Activated naive CD4-positive, alpha-beta T cell treated with anti-CD3 and anti-CD28 coated beads, Interleukin-2, amount 50 U/mL, for 72 hours (primary cell): ENCODE results near the gene AK2. TPM values are rescaled to one million over a fixed set of nuclear protein-coding genes. Genes with fewer than 3 reads are reported as not detected.
"Not testable (repeated sequence)": the region's sequence is repeated elsewhere in the genome, so short reads cannot be mapped to it uniquely, and the experiment has no call there.

Experiments
- ATAC-seq, 2 donors: fragments of 150-1000 bp; cut with Tn5 transposase; 2 replicates each; pipeline ENCODE4 v1.10.0; 2021; ENCODE audit warnings: mild to moderate bottlenecking in 2 of 2, moderate library complexity in 2 of 2
- DNase-seq, 2 donors: peaks; one replicate each; pipeline ENCODE4 v3.0.0; 2021 to 2022; ENCODE audit warnings: low spot score in 2 of 2
- H3K27ac Mint-ChIP-seq, 2 donors: one replicate each; pipeline ENCODE4 v1.8.0; 2022; ENCODE audit warnings: mild to moderate bottlenecking in 2 of 2, mixed read lengths in 2 of 2
- H3K36me3 Mint-ChIP-seq, 2 donors: one replicate each; pipeline ENCODE4 v1.8.0; 2022; ENCODE audit warnings: mixed read lengths in 2 of 2
- H3K9me3 Mint-ChIP-seq, 2 donors: one replicate each; pipeline ENCODE4 v1.8.0; 2022; ENCODE audit warnings: mixed read lengths in 2 of 2
- total RNA-seq, 2 donors: library from RNA; stranded (reverse); gene quantifications; one replicate each; pipeline ENCODE4 v1.2.3, GENCODE V29; 2022

Gene AK2
- total RNA-seq, 2 donors from 2014 or later, result 257 to 425 TPM

DNA sequence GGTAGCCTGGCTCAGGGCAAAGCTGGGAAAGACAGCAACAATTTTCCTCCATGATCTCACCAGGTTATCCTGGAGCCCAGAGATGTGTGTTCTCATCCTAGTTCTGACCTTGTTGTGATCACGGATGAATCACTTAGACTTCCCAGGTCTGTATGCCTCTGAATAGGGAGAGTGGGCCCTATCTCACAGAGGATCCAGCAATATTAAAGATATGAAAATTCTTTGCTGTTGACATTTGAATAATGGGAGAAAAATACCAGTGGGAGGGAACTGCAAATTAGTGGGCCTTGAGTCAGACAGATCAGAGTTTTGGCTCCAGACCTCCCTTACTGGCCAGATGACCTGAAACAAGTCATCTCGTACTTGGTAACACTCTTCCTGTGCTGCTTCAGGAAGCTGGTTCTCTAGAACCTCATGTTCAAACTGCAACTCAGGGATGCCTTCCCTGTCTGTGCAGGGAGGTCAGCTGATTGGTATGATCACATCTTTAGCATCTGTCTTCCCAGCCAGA, 39.2 kb downstream of the AK2 start:
- no peaks in the 10 kb centered on the region for H3K36me3 Mint-ChIP-seq
- H3K27ac Mint-ChIP-seq, result peak overlapping the region; percentile 19 to 37
- no peaks in the 10 kb centered on the region for H3K9me3 Mint-ChIP-seq
- ATAC-seq (peak in 1 of 2 donors; percentile 1), DNase-seq (no peak)

DNA sequence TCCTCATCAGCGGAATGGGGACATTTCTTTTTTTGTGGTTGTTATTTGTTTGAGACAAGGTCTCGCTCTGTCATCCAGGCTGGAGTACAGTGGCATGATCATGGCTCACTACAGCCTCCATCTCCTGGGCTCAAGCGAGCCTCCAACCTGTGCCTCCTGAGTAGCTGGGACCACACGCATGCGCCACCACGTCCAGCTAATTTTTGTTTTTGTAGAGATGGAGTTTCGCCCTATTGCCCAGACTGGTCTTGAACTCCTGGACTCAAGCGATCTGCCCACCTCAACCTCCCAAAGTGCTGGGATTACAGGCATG, 43.4 kb downstream of the AK2 start:
- not testable (repeated sequence) for ATAC-seq, H3K36me3 Mint-ChIP-seq, H3K9me3 Mint-ChIP-seq, DNase-seq
- H3K27ac Mint-ChIP-seq, result peak overlapping the region; percentile 57 to 70

DNA sequence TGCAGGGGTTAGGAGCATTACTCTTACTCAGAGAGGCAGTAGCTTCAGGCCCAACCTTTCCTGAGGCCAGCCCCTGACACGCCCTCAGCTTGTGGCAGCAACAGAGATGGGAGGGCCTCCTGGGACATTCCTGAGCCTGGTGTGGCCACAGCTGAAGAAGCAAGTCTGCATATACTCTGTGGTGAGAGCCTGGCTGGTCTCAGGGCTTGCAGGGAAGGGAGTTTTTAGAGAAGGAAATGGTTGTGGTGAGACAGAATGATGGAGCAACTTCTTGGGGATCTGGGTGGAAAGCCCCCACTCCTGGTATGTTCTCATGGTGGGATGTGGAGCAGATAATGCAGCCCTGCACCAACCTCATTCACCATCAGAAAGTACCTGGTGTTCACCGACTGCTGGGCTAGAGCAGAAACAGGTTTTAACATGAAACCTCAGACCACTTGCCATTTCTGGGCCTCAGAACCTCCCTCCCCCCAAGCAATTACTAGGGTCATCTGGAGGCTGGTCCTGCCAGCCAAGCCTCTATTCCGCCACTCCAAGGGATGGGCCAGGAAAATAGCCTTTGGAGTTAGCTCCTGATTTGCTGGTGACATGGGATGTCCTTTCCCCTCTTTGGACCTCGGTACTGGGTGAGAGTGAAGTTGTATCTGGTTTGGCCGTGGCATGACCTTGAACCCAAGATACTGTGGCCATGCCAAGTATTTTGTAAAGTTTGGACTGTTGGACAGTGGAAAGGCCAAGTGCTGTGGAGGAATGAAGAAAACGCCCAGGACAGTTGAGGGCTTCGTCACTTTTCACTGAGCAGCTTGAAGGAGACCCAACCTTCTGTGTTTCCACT, 44.0 kb downstream of the AK2 start:
- ATAC-seq, result peak; percentile 82 to 92
- Mint-ChIP-seq H3K9me3 (no peaks in the 10 kb centered on the region), H3K27ac (peak overlapping the region; percentile 70 to 79), H3K36me3 (peaks cover 0 to 5% of the 10 kb centered on the region in 2 donors)
- peak; percentile 45 to 88 for DNase-seq

DNA sequence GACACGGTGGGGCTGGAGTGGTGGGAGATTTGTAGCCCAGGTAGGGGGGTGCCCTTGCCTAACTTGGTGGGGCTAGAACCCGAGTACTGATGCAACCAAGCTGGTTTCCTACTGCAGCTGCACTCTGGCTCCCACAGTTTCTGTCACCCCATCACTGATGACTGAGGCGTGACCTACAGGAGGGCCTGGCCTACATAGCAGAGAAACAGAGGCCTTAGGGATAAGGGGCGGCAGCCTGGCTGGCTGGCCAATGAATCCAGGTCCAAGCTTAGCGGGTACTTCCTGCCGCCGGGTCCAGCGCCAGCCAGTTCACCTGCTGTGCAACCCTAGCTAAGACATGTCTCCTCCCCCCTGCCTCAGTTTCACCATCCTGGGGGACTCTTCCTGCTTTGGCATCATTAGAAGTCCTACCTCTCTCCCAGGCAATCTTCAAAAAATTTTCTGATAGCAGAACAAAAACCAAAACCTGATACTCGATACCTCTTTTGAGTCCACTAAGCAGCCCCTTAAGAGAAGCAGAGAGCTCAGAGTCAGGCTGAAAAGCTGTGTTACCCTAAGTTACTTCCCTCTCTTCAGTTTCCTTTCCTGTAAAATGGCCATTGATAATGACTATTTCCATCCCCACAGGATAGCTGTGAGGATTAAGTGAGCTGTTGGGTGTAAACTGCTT, 44.7 kb downstream of the AK2 start:
- H3K36me3 Mint-ChIP-seq, result peaks cover 0 to 5% of the 10 kb centered on the region in 2 donors
- no peaks in the 10 kb centered on the region for H3K9me3 Mint-ChIP-seq
- H3K27ac Mint-ChIP-seq, result peak overlapping the region; percentile 70 to 79
- no peak for DNase-seq
- ATAC-seq, result no peak

DNA sequence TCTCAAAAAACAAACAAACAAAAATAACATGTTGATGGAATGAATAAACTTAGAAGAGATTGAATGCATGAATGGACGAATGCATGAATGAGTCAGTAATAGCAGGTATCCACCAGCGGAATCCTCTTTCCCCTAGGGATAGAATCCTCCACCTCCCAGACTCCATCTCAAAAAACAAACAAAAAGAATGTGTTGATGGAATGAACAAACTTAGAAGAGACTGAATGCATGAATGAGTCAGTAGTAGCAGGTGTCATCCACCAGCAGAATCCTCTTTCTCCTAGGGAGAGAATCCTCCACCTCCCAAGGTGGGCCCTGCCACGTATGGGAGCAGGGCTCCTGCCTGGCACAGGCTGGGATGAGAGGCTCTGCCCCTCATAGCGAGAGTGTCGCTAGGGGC, 45.3 kb downstream of the AK2 start:
- Mint-ChIP-seq H3K9me3 (no peaks in the 10 kb centered on the region), H3K36me3 (peaks cover 0 to 5% of the 10 kb centered on the region in 2 donors), H3K27ac (peak overlapping the region in 1 of 2 donors; percentile 70)
- ATAC-seq (no peak), DNase-seq (no peak)

DNA sequence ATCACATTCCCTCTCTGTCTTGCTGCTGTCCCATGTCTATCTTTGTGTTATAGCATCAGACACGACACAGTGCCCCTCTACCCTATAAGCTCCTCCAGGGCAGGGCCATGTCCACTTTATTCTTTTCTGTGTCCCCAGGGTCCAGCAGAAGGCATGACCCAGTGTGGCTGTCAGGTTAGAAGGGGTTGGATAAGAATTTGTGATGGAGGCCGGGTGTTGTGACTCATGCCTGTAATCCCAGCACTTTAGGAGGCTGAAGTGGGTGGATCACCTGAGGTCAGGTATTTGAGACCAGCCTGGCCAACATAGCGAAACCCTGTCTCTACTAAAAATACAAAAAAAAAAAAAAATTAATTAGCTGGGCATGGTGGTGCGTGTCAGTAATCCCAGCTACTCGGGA, 45.8 kb downstream of the AK2 start:
- Mint-ChIP-seq H3K9me3 (no peaks in the 10 kb centered on the region), H3K36me3 (peaks cover 0 to 5% of the 10 kb centered on the region in 2 donors), H3K27ac (peak overlapping the region in 1 of 2 donors; percentile 90)
- DNase-seq (no peak), ATAC-seq (no peak)

DNA sequence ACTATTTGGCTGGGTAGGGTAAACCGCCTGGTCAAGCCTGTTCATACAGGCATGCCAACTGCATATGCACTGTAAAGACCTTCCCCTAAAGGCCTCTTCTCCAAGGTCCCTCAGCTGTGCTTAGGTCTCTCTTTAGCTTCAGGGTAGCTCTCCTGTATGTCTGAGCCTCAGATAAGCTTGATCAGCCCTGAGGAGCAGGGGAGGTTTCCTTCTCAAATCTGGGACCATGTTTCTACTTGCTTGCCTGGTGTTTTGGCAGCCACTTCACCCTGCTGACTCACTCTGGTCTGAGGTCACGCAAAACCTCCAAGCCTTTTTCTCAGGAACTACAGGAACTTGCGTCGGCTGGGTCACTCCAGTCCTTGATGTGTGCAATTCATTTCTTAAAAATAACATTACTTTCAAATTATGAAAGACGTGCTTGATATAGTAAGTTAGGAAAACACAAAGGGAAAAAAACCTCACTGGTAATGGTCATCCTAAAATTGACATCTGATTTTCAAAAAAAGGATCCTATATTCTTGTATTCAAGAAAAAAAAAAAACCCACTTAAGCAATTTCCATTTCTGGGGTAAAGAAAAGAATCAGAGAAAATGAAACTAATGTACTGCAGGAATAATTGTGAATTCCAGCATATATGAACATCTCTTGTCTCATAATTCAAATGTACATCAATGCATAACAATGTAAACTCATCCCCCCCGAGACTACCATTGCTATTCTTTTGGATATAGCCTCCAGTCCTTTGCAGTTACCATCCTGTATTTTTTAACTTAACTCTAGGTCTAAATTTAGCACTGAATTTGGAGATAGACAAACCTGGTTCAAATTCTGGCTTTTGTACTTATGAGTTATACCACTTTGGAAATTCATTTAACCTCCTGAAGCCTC, 47.3 kb downstream of the AK2 start:
- peak; percentile 31 to 64 for DNase-seq
- peak; percentile 33 to 44 for ATAC-seq

DNA sequence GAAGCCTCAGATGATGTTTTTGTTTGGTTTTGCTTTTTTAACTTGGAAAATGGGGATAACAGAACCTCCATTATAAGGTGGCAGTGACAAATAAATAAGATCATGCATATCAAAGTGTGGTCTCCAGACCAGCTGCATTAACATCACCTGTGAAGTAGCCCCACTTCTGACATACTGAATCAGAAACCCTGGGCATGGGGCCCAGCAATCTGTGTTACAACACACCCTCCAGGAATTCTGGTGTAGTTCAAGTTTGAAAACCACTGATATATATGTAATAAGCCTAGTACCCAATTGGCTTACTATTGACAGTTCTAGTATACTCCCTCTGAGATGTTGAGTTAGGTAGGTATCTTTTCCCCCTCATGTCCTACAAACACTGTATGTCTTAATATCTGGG, 48.0 kb downstream of the AK2 start:
- H3K36me3 Mint-ChIP-seq, result peaks cover 0 to 5% of the 10 kb centered on the region in 2 donors
- DNase-seq (no peak), ATAC-seq (no peak)
- no peaks in the 10 kb centered on the region for H3K9me3 Mint-ChIP-seq
- H3K27ac Mint-ChIP-seq, result peak overlapping the region; percentile 72 to 88

More for the DNA sequence above, 47.3 kb downstream of the AK2 start:
- H3K9me3 Mint-ChIP-seq, result no peaks in the 10 kb centered on the region
- peaks cover 0 to 5% of the 10 kb centered on the region in 2 donors for H3K36me3 Mint-ChIP-seq
- H3K27ac Mint-ChIP-seq, result peak overlapping the region; percentile 72 to 88

DNA sequence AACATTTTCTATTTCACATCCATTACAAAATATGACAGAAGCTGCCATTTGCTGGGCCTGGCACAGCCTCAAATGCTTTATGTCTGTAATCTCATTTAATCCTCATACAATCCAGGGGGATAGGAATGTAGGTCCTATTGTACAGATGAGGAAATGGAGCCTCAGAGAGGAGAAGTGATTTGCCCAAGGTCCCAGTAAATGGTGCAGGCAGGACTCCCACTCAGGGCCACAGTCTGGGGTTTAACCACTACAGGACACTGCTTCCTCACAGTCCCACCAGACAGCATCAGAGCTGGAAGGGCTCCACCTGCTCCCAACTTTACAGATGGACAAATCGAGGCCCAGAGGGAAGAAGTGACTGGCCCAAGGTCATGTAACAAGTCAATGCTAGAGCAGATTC, 51.5 kb downstream of the AK2 start:
- H3K27ac Mint-ChIP-seq, result no peak overlapping the region
- peaks cover 6 to 10% of the 10 kb centered on the region in 2 donors for H3K36me3 Mint-ChIP-seq
- H3K9me3 Mint-ChIP-seq, result peaks cover 0 to 4% of the 10 kb centered on the region in 2 donors
- ATAC-seq, result no peak
- no peak for DNase-seq

DNA sequence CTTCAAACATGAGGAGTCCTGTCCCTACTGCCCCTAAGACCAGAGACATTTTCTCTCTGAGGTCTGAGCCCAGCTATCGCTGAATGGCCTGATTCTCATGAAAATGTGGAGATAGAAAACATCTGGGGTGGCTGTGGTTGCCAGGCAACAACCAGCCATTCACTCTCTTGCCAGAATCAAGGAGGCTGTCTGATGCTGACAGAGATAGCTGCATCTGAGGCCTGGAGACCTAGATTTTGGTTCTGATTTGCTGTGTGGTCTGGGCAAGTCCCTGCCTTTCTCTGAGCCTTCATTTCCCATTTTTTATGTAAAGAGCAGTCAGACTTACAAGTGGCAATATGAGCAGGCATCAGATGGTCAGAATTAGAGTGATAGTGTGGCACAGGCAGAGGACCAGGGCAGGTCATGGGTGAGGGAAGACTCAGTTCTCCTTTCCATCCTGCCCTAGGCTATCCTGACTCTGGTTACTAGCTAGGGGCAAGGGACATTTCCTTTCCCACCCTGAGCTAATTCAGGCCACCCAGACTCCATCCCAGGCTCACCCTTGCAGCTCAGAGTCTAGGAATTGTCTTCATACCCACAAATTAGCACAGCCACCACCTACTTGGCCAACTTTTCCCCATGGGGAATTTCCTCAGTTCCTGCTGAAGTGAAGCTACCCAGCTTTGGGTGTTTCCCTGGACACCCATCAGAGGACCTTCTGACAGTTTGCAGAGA, 52.1 kb downstream of the AK2 start:
- DNase-seq, result no peak
- peak; percentile 21 to 33 for ATAC-seq
- peaks cover 0 to 4% of the 10 kb centered on the region in 2 donors for H3K9me3 Mint-ChIP-seq
- H3K27ac Mint-ChIP-seq, result peak overlapping the region; percentile 61 to 68
- peaks cover 6 to 10% of the 10 kb centered on the region in 2 donors for H3K36me3 Mint-ChIP-seq

DNA sequence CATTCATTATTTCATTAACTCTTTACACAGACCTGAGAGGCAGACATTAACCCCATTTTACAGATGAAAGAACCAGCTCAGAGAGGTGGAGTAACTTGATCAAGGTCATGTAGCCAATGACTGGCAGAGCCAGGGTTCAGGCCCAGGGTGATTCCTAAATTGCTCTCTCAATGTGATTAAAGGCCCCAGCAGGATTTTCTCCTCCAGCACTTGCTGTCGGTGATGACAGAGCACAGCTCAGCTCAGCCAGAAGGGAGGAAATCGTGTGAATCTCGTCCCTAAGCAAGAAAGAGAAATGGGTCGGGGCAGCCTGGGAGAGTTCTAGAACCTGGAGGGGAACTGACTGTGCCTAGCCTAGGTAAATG, 52.6 kb downstream of the AK2 start:
- peak overlapping the region; percentile 61 to 77 for H3K27ac Mint-ChIP-seq
- H3K36me3 Mint-ChIP-seq, result peaks cover 6 to 8% of the 10 kb centered on the region in 2 donors
- ATAC-seq (no peak), DNase-seq (no peak)
- peaks cover 0 to 4% of the 10 kb centered on the region in 2 donors for H3K9me3 Mint-ChIP-seq

DNA sequence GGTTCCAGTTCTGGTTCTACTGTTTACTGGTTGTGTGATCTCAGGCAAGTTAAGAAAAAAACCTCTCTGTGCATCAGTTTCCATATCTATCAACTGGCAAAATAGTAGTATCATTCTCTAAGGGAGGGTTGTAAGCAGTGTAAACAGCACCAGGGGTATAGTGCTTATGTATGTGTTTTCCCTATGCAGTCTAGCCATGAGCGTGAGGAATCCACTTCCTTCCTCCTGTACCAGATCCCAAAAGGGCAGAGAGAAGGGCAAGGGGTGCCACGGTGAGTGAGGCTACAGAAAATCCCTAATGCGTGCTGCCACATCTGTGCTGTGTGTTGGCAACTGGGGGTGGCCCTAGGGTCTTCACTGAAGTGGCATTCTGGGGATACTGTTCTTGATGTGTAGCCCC, 53.7 kb downstream of the AK2 start:
- DNase-seq (no peak), ATAC-seq (no peak)
- Mint-ChIP-seq H3K36me3 (peaks cover 6% of the 10 kb centered on the region in 2 donors), H3K9me3 (peaks cover 0 to 4% of the 10 kb centered on the region in 2 donors), H3K27ac (no peak overlapping the region)

DNA sequence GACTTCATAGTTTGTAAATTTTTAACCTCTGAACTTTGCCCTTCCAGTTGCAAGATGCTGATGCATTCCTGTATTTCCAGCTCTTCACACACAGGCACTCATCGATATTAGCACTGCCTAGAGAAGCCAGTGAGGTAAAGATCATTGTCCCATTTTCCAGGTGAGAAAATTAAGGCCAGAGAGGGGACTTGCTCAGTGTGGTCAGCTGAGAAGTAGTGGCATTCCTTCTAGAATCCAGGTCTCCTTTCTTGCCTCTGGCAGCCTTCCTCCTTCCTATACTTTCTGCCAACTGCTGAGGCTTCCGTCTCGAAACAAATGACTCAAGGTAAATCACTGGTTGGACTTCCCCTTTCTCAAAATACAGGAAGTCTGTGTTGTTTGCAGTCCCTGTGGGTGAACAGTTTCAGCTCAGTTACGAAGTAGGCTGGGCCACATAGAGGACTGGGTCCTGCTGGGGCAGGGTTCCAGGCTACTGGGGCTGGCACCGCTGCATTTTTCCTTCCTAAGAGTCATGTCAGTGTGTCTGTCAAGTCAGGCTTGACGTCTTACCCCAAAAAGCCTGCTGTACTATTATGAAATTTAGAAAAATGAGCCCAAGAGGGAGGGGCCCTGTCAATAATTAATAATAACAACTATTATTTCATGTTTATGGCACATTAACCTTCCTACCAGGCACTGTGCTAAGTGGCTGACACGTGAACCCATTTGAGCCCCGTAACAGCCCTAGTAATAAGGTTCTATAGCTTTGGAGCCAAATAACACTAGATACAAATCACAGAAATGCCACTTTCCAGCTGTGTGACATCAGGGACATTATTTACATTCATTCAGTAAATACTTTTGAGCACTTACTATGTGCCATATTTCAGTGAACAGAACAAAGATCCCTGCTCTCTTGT, 55.4 kb downstream of the AK2 start:
- ATAC-seq, result peak; percentile 96
- peak; percentile 55 to 79 for DNase-seq
- Mint-ChIP-seq H3K27ac (peak overlapping the region; percentile 56 to 86), H3K36me3 (peaks cover 6% of the 10 kb centered on the region in 2 donors), H3K9me3 (peaks cover 0 to 4% of the 10 kb centered on the region in 2 donors)

DNA sequence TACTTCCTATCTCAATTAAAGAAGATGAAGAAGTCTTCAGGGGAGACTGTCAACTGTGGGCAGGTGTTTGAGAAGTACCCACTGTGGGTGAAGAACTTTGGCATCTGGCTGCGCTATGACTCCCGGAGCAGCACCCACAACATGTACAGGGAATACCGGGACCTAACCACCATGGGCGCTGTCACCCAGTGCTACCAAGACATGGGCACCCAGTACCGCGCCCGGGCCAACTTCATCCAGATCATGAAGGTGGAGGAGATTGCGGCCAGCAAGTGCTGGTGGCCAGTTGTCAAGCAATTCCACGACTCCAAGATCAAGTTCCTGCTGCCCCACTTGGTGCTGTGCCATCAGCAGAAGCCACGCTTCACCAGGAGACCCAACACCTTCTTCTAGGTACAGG, 56.6 kb downstream of the AK2 start:
- H3K9me3 Mint-ChIP-seq, result peaks cover 0 to 4% of the 10 kb centered on the region in 2 donors
- ATAC-seq, result no peak
- no peak for DNase-seq
- H3K36me3 Mint-ChIP-seq, result peaks cover 6% of the 10 kb centered on the region in 2 donors
- peak overlapping the region in 1 of 2 donors; percentile 86 for H3K27ac Mint-ChIP-seq

DNA sequence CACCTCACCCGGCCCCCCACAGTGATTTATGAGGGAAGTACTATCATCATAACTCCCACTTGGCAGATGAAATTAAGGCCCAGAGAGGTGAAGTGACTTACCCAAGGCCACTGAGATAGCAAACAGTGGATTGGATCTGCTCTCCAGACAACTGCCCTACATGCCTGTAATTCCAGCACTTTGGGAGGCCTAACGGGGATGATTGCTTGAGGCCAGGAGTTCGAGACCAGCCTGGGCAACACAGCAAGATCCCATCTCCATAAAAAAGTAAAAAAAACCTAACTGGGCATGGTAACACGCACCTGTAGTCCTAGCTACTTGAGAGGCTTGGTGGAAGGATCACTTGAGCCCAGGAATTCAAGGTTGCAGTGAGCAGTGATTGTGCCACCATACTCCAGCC, 57.8 kb downstream of the AK2 start:
- Mint-ChIP-seq H3K36me3 (peaks cover 6% of the 10 kb centered on the region in 2 donors), H3K9me3 (peaks cover 0 to 4% of the 10 kb centered on the region in 2 donors), H3K27ac (no peak overlapping the region)
- no peak for DNase-seq
- no peak for ATAC-seq
